Tibial nerve (tissue), 3 donors: ENCODE data around the gene SNAP29.
"Not testable (repeated sequence)": the region's sequence is repeated elsewhere in the genome, so short reads cannot be mapped to it uniquely, and the experiment has no call there.

ENCODE experiments used
- POLR2A ChIP-seq, 2 donors: fragments of 450-650 bp; IDR thresholded peaks; one replicate each; pipeline ENCODE4 v1.6.1; 2017; ENCODE audit warnings: antibody characterized with exemption in 2 of 2, mild to moderate bottlenecking in 2 of 2, moderate library complexity in 2 of 2
- TF ChIP-seq, protein P1 (sequence below), 5 experiments: fragments of 200-600 bp in 3 of 5; fragments of 450-650 bp in 2 of 5; sonication (generic) in 3 of 5; IDR thresholded peaks; one replicate each; pipeline ENCODE4 v1.5.1; 2016 to 2019; ENCODE audit warnings: antibody characterized with exemption in 5 of 5, mild to moderate bottlenecking in 3 of 5, moderate library complexity in 2 of 5

DNA sequence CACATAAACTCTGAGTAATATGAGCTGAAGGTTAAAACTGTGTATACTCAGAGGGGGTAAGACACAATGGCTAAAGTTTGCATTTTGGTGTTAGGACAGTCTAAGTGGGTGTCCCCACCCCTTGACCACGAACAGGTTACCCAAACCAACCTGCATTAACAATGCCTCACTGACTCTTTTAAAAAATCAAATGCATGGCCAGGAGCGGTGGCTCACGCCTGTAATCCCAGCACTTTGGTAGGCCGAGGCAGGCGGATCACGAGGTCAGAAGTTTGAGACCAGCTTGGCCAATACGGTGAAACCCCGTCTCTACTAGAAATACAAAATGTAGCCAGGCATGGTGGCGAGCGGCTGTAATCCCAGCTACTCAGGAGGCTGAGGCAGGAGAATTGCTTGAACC lies 19.5 kb upstream of the SNAP29 start:
- TF ChIP-seq, protein P1, sequence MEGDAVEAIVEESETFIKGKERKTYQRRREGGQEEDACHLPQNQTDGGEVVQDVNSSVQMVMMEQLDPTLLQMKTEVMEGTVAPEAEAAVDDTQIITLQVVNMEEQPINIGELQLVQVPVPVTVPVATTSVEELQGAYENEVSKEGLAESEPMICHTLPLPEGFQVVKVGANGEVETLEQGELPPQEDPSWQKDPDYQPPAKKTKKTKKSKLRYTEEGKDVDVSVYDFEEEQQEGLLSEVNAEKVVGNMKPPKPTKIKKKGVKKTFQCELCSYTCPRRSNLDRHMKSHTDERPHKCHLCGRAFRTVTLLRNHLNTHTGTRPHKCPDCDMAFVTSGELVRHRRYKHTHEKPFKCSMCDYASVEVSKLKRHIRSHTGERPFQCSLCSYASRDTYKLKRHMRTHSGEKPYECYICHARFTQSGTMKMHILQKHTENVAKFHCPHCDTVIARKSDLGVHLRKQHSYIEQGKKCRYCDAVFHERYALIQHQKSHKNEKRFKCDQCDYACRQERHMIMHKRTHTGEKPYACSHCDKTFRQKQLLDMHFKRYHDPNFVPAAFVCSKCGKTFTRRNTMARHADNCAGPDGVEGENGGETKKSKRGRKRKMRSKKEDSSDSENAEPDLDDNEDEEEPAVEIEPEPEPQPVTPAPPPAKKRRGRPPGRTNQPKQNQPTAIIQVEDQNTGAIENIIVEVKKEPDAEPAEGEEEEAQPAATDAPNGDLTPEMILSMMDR (IDR thresholded peaks at IDR 0.05) = not testable (repeated sequence)
- TF ChIP-seq POLR2A (IDR thresholded peaks at IDR 0.05) = not testable (repeated sequence)
